Measurements from ENCODE around the gene PHACTR1.

- TF ChIP-seq CHD1 (IDR thresholded peaks at IDR 0.05; ENCODE audit: low read length): no peak
- TF ChIP-seq POLR2A (conservative IDR thresholded peaks at IDR 0.05): no peak
- no peak for TF ChIP-seq ZFP91 (CRISPR knock-in tag; IDR thresholded peaks at IDR 0.05)
- TF ChIP-seq KAT7 (CRISPR knock-in tag; IDR thresholded peaks at IDR 0.05; ENCODE audit: borderline replicate concordance): no peak
- TF ChIP-seq CTCF (IDR thresholded peaks at IDR 0.05 in 2 of 3, conservative IDR thresholded peaks at IDR 0.05 in 1 of 3; ENCODE audit: insufficient read depth in 2 of 3, low read depth in 1 of 3, low read length in 3 of 3): no peak
- TF ChIP-seq EZH2 (IDR thresholded peaks at IDR 0.05; ENCODE audit: borderline replicate concordance, low read depth, low read length): no peak
- TF ChIP-seq OTX1 (CRISPR knock-in tag; IDR thresholded peaks at IDR 0.05): no peak
Observed at GRCh38 chr6:12937971-12938370, 221.4 kb downstream of the PHACTR1 start.
